A673 (cell line): ENCODE results near the gene SMPD2. TPM values are rescaled to one million over a fixed set of nuclear protein-coding genes. Genes with fewer than 3 reads are reported as not detected.

Source experiments
- BruUV-seq: library from RNA; stranded (reverse); fragments of 400-500 nt; replicated peaks from 2 replicates; lab custom pipeline; 2021; lab: Mats Ljungman, UMichigan
- CTCF ChIA-PET: fragments of 300-600 bp; sonication (Branson Sonifier 250); formaldehyde crosslinking; loops from one replicate; lab custom pipeline; 2022; ENCODE audit warnings: antibody characterized with exemption; lab: Charles Lee
- POLR2A ChIA-PET: fragments of 300-600 bp; sonication (Branson Sonifier 250); formaldehyde crosslinking; loops from one replicate; lab custom pipeline; 2022; ENCODE audit warnings: antibody characterized with exemption; ENCODE audit not compliant: low non-redundant PET; lab: Charles Lee
- DNase-seq: peaks from one replicate; pipeline ENCODE4 v3.0.0-alpha.2; 2015; ENCODE audit warnings: low spot score
- H3K27ac ChIP-seq: fragments of 200-600 bp; sonication (generic); 2 replicates; pipeline ENCODE4 v1.5.1; 2016; ENCODE audit warnings: mixed run types, low read depth, mild to moderate bottlenecking, mixed read lengths, antibody characterized with exemption, low read length; ENCODE audit not compliant: poor library complexity, severe bottlenecking
- H3K27me3 ChIP-seq: fragments of 200-600 bp; sonication (generic); replicated peaks from 2 replicates; pipeline ENCODE4 v1.6.1; 2017; ENCODE audit warnings: mixed run types, low read depth, mild to moderate bottlenecking, mixed read lengths, antibody characterized with exemption, low read length; ENCODE audit not compliant: insufficient read depth, poor library complexity
- H3K36me3 ChIP-seq: fragments of 200-600 bp; sonication (generic); 2 replicates; pipeline ENCODE4 v1.6.1; 2016; ENCODE audit warnings: mixed run types, mild to moderate bottlenecking, mixed read lengths, antibody characterized with exemption, low read length; ENCODE audit not compliant: insufficient read depth, poor library complexity, severe bottlenecking
- H3K4me1 ChIP-seq: fragments of 200-600 bp; sonication (generic); 2 replicates; pipeline ENCODE4 v1.6.1; 2017; ENCODE audit warnings: mixed run types, mild to moderate bottlenecking, mixed read lengths, antibody characterized with exemption, low read length; ENCODE audit not compliant: insufficient read depth, poor library complexity, severe bottlenecking
- H3K4me3 ChIP-seq: fragments of 200-600 bp; sonication (generic); 2 replicates; pipeline ENCODE4 v1.5.1; 2016; ENCODE audit warnings: low read depth, mixed run types, mild to moderate bottlenecking, mixed read lengths, low read length; ENCODE audit not compliant: poor library complexity, severe bottlenecking
- H3K9me3 ChIP-seq: fragments of 200-600 bp; sonication (generic); 2 replicates; pipeline ENCODE4 v1.6.1; 2016; ENCODE audit warnings: mixed run types, low read depth, mild to moderate bottlenecking, mixed read lengths, antibody characterized with exemption, low read length; ENCODE audit not compliant: poor library complexity, severe bottlenecking
- CTCF ChIP-seq: fragments of 300-800, 200-600 bp; sonication (generic); conservative IDR thresholded peaks from 2 replicates; pipeline ENCODE4 v1.5.1; 2017; ENCODE audit warnings: low read depth, mild to moderate bottlenecking, antibody characterized with exemption, low read length, moderate library complexity, mixed read lengths
- EZH2 ChIP-seq: fragments of 200-600 bp; sonication (generic); IDR thresholded peaks from 2 replicates; pipeline ENCODE4 v1.6.1; 2017; ENCODE audit warnings: borderline replicate concordance, low read depth, mild to moderate bottlenecking, mixed read lengths, antibody characterized with exemption, low read length; ENCODE audit not compliant: poor library complexity, severe bottlenecking
- intact Hi-C: fragments of 100-400 bp; cut with micrococcal nuclease; formaldehyde crosslinking; loops from one replicate; pipeline ENCODE4 v1.10.0; 2022; ENCODE audit not compliant: unreplicated experiment
- total RNA-seq: library from RNA; stranded (reverse); gene quantifications from 2 replicates; pipeline ENCODE4 v1.2.3, GENCODE V29; 2021

SMPD2 gene
- total RNA-seq, 1 experiment from 2014 or later = 8.6 TPM

GRCh38 chr6:109421184-109421583 lies 19.3 kb upstream of the SMPD2 start:
- TF ChIP-seq EZH2 = no peak
- no peak for TF ChIP-seq CTCF
- H3K27ac ChIP-seq = no peak overlapping the region
- no TSS peak for BruUV-seq
- no peaks in the 10 kb centered on the region for H3K4me1 ChIP-seq
- ChIA-PET CTCF (no interaction called here), POLR2A (no interaction called here)
- no peak for DNase-seq
- intact Hi-C loops = no loop called here
- H3K27me3 ChIP-seq = no peaks in the 10 kb centered on the region
- no peaks in the 10 kb centered on the region for H3K9me3 ChIP-seq
- no peaks in the 10 kb centered on the region for H3K36me3 ChIP-seq
- H3K4me3 ChIP-seq = no peak overlapping the region

GRCh38 chr6:109424946-109425345 lies 15.6 kb upstream of the SMPD2 start:
- Histone ChIP-seq H3K27ac (no peak overlapping the region), H3K36me3 (no peaks in the 10 kb centered on the region), H3K27me3 (no peaks in the 10 kb centered on the region), H3K9me3 (no peaks in the 10 kb centered on the region), H3K4me1 (no peaks in the 10 kb centered on the region), H3K4me3 (no peak overlapping the region)
- ChIA-PET CTCF (no interaction called here), POLR2A (no interaction called here)
- no peak for TF ChIP-seq EZH2
- no peak for TF ChIP-seq CTCF
- DNase-seq = no peak
- intact Hi-C loops = no loop called here
- no TSS peak for BruUV-seq

- no peak for DNase-seq
- ChIA-PET CTCF (no interaction called here), POLR2A (no interaction called here)
- H3K9me3 ChIP-seq = no peaks in the 10 kb centered on the region
- intact Hi-C loops = no loop called here
- TF ChIP-seq CTCF (no peak), EZH2 (no peak)
- BruUV-seq = no TSS peak
- H3K27me3 ChIP-seq = no peaks in the 10 kb centered on the region
- H3K4me3 ChIP-seq = no peak overlapping the region
- H3K36me3 ChIP-seq = no peaks in the 10 kb centered on the region
- no peaks in the 10 kb centered on the region for H3K4me1 ChIP-seq
- H3K27ac ChIP-seq = no peak overlapping the region
These were observed 11.5 kb upstream of the SMPD2 start for GRCh38 chr6:109428889-109429477.
